ENCODE measurements around the gene KISS1. TPM values are rescaled to one million over a fixed set of nuclear protein-coding genes. Genes with fewer than 3 reads are reported as not detected.
A peak's percentile ranks its signal among the peaks of the same experiment; 100 is the strongest.

The KISS1 gene
- total RNA-seq, 2 donors from 2014 or later, result not detected

DNA sequence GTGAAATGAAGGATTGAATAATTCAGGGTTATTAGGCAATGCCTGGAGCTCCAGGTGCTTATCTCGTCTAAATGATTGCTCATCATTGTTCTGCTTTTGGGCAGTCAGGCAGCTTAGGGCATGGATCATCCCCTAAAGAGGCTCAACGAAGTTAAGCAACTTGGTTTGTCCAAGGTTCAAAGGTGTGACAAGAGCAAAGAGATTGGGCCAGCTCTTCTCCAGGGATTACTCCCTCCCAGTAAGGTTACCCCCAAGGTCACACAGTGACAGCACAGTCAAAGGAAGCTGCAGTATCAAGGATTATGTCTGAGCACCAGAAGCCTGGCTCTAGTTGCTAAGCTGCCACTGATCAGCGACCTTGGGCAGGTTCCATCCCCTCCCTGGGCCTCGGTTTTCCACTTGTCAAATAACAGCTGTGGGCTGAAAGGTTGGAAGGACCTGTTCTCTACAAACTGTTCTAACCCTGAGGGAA lies 51.2 kb downstream of the KISS1 start:
- 44 to 58% methylated on average over 4 of the region's 4 CpGs for WGBS, 2 donors
- Histone ChIP-seq H3K27me3 (no peaks in the 10 kb centered on the region), H3K9me3 (no peaks in the 10 kb centered on the region), H3K4me1 (peaks cover 15% of the 10 kb centered on the region), H3K36me3 (replicated peaks in 1 of 2; ENCODE audit: insufficient read depth in 1 of 2, low read depth in 2 of 2) (no peaks in the 10 kb centered on the region), H3K4me3 (no peak overlapping the region), H3K27ac (no peak overlapping the region)
- no peak for ATAC-seq
- intact Hi-C loops (cut with DNase I), result no loop called here
- peak in 1 of 4 donors; percentile 23 for DNase-seq
- TF ChIP-seq POLR2A (IDR thresholded peaks at IDR 0.05), result no peak
- TF ChIP-seq, protein P1, sequence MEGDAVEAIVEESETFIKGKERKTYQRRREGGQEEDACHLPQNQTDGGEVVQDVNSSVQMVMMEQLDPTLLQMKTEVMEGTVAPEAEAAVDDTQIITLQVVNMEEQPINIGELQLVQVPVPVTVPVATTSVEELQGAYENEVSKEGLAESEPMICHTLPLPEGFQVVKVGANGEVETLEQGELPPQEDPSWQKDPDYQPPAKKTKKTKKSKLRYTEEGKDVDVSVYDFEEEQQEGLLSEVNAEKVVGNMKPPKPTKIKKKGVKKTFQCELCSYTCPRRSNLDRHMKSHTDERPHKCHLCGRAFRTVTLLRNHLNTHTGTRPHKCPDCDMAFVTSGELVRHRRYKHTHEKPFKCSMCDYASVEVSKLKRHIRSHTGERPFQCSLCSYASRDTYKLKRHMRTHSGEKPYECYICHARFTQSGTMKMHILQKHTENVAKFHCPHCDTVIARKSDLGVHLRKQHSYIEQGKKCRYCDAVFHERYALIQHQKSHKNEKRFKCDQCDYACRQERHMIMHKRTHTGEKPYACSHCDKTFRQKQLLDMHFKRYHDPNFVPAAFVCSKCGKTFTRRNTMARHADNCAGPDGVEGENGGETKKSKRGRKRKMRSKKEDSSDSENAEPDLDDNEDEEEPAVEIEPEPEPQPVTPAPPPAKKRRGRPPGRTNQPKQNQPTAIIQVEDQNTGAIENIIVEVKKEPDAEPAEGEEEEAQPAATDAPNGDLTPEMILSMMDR (IDR thresholded peaks at IDR 0.05), result no peak

DNA sequence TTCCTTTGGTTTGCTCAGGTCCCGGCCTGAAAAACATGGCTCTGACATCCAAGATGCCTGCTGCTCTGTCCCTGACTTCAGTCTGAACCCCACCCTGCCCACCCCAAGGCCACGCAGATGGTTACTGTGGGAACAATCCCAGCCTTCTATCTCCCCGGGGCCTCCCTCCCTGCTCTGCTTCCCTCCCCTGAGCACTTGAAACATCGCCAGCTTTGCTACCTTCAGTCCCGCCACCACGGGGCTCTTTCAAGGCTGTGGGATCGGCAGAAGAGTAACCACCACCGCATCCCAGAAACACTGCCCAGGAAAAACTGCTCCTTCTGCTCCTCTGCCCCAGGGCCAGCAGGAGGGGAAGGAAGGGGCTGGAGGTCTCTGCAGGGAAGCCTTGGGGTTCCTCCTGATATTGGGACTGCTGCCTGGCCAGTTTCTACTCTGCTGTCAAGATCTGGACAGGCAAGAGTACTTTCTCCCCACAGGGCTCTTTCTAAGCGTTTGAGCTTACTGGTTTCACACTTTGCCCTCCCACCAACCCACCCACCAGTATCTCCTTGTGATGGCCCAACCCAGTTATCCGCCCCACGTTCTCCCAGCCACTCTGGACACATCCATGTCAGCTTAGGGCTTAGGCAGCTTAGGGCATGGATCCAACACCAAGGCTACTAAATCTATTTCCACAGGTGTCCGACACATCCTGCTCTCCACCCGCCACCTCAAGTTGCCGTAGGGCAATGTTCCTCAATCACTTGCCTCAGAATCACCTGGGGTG lies 52.8 kb downstream of the KISS1 start:
- H3K4me1 ChIP-seq, result peaks cover 14% of the 10 kb centered on the region
- intact Hi-C loops (cut with DNase I), result no loop called here
- WGBS, 2 donors, result 40 to 47% methylated on average over 14 of the region's 14 CpGs
- no peak overlapping the region for H3K27ac ChIP-seq
- DNase-seq, result peak; percentile 42 to 65 (median 51)
- TF ChIP-seq, protein P1 (IDR thresholded peaks at IDR 0.05), result no peak
- no peak for TF ChIP-seq POLR2A (IDR thresholded peaks at IDR 0.05)
- H3K9me3 ChIP-seq, result no peaks in the 10 kb centered on the region
- H3K27me3 ChIP-seq, result no peaks in the 10 kb centered on the region
- no peak overlapping the region for H3K4me3 ChIP-seq
- peak; percentile 40 for ATAC-seq
- peaks cover 0 to 2% of the 10 kb centered on the region in 2 donors for H3K36me3 ChIP-seq (replicated peaks in 1 of 2; ENCODE audit: insufficient read depth in 1 of 2, low read depth in 2 of 2)

- no peaks in the 10 kb centered on the region for H3K9me3 ChIP-seq
- H3K4me3 ChIP-seq, result no peak overlapping the region
- H3K4me1 ChIP-seq, result peaks cover 14% of the 10 kb centered on the region
- no peaks in the 10 kb centered on the region for H3K27me3 ChIP-seq
- 89 to 98% methylated on average over 5 of the region's 5 CpGs for WGBS, 2 donors
- TF ChIP-seq, protein P1 (IDR thresholded peaks at IDR 0.05), result no peak
- no peak for TF ChIP-seq POLR2A (IDR thresholded peaks at IDR 0.05)
- ATAC-seq (no peak), DNase-seq (no peak)
- peaks cover 0 to 2% of the 10 kb centered on the region in 2 donors for H3K36me3 ChIP-seq (replicated peaks in 1 of 2; ENCODE audit: insufficient read depth in 1 of 2, low read depth in 2 of 2)
- H3K27ac ChIP-seq, result no peak overlapping the region
- intact Hi-C loops (cut with DNase I), result no loop called here
Observed at GRCh38 chr1:204142032-204142974, 54.0 kb downstream of the KISS1 start.

- H3K36me3 ChIP-seq (replicated peaks in 1 of 2; ENCODE audit: insufficient read depth in 1 of 2, low read depth in 2 of 2), result peaks cover 0 to 2% of the 10 kb centered on the region in 2 donors
- no peaks in the 10 kb centered on the region for H3K27me3 ChIP-seq
- H3K4me1 ChIP-seq, result peaks cover 14% of the 10 kb centered on the region
- no peak overlapping the region for H3K4me3 ChIP-seq
- intact Hi-C loops (cut with DNase I), result no loop called here
- 63 to 95% methylated on average over 3 of the region's 3 CpGs for WGBS, 2 donors
- H3K27ac ChIP-seq, result no peak overlapping the region
- ATAC-seq (no peak), DNase-seq (no peak)
- no peaks in the 10 kb centered on the region for H3K9me3 ChIP-seq
- TF ChIP-seq POLR2A (IDR thresholded peaks at IDR 0.05), result no peak
- TF ChIP-seq, protein P1 (IDR thresholded peaks at IDR 0.05), result no peak
Observed at GRCh38 chr1:204141131-204141530, 55.2 kb downstream of the KISS1 start.

Other genes with a start within 250 kb of the KISS1 start
- 10 to 100 TPM; 29.6 to 37.2 TPM for gene SOX13, start 123.4 kb downstream of the KISS1 start, total RNA-seq
- 10 to 100 TPM in 1 of 2 donors, 1 to 10 TPM in 1; 4.0 to 15.8 TPM for gene ETNK2, start 44.4 kb downstream of the KISS1 start, total RNA-seq
- gene REN, start 30.2 kb downstream of the KISS1 start, total RNA-seq, result not detected
- gene GOLT1A, start 17.5 kb upstream of the KISS1 start, total RNA-seq, result 1 to 10 TPM in 1 of 2 donors, not detected in 1; 6.5 TPM
- gene PLEKHA6, start 163.4 kb upstream of the KISS1 start, total RNA-seq, result 10 to 100 TPM; 10.9 to 20.4 TPM
- 10 to 100 TPM; 32.9 to 34.3 TPM for gene PPP1R15B, start 215.3 kb upstream of the KISS1 start, total RNA-seq

Data from body of pancreas (tissue), 4 donors.